Nephron (organoid): ENCODE measurements around the gene REN.
A peak's percentile ranks its signal among the peaks of the same experiment; 100 is the strongest.

Experiments used
- H3K27ac Mint-ChIP-seq, 3 experiments: 2 replicates each; pipeline ENCODE4 v1.8.0; 2020; ENCODE audit warnings: mixed read lengths in 3 of 3, mild to moderate bottlenecking in 2 of 3, moderate library complexity in 1 of 3
- H3K27me3 Mint-ChIP-seq: 2 replicates; pipeline ENCODE4 v1.8.0; 2021; ENCODE audit warnings: low read depth, mild to moderate bottlenecking, moderate library complexity, mixed read lengths
- H3K36me3 Mint-ChIP-seq: 2 replicates; pipeline ENCODE4 v1.8.0; 2020; ENCODE audit warnings: low read depth, mixed read lengths
- H3K4me1 Mint-ChIP-seq: 2 replicates; pipeline ENCODE4 v1.8.0; 2020; ENCODE audit warnings: mixed read lengths
- H3K4me3 Mint-ChIP-seq, 3 experiments: 2 replicates each; pipeline ENCODE4 v1.8.0; 2020; ENCODE audit warnings: mild to moderate bottlenecking in 3 of 3, mixed read lengths in 3 of 3, moderate library complexity in 2 of 3
- H3K9me3 Mint-ChIP-seq: 2 replicates; pipeline ENCODE4 v1.8.0; 2020; ENCODE audit warnings: mixed read lengths
- CTCF ChIP-seq, 3 experiments: fragments of 200-600 bp; sonication (generic); IDR thresholded peaks; one replicate each; pipeline ENCODE4 v1.5.0; 2021; ENCODE audit warnings: antibody characterized with exemption in 3 of 3; ENCODE audit not compliant: unreplicated experiment in 3 of 3

REN gene

GRCh38 chr1:204128464-204128963 is 37.6 kb downstream of the REN start:
- H3K27me3 Mint-ChIP-seq = no peaks in the 10 kb centered on the region
- peak overlapping the region; percentile 52 to 80 (median 65) for H3K27ac Mint-ChIP-seq
- no peak for TF ChIP-seq CTCF (IDR thresholded peaks at IDR 0.05; ENCODE audit: unreplicated experiment in 3 of 3)
- peaks cover 46% of the 10 kb centered on the region for H3K4me1 Mint-ChIP-seq
- no peaks in the 10 kb centered on the region for H3K9me3 Mint-ChIP-seq
- H3K36me3 Mint-ChIP-seq = peaks cover 20% of the 10 kb centered on the region
- peak overlapping the region in 1 of 3 experiments; percentile 11 for H3K4me3 Mint-ChIP-seq

- TF ChIP-seq CTCF (IDR thresholded peaks at IDR 0.05; ENCODE audit: unreplicated experiment in 3 of 3) = peak; percentile 91 to 96 (median 93)
- Mint-ChIP-seq H3K4me1 (peaks cover 46% of the 10 kb centered on the region), H3K4me3 (peak overlapping the region in 2 of 3 experiments; percentile 8 to 11), H3K27ac (peak overlapping the region; percentile 7 to 72 (median 49)), H3K9me3 (no peaks in the 10 kb centered on the region), H3K36me3 (peaks cover 26% of the 10 kb centered on the region), H3K27me3 (no peaks in the 10 kb centered on the region)
These were observed 38.4 kb downstream of the REN start for GRCh38 chr1:204127597-204128242.

- Mint-ChIP-seq H3K27ac (peak overlapping the region; percentile 49 to 77 (median 72)), H3K4me3 (no peak overlapping the region), H3K4me1 (peaks cover 46% of the 10 kb centered on the region), H3K27me3 (no peaks in the 10 kb centered on the region), H3K9me3 (no peaks in the 10 kb centered on the region), H3K36me3 (peaks cover 32% of the 10 kb centered on the region)
- TF ChIP-seq CTCF (IDR thresholded peaks at IDR 0.05; ENCODE audit: unreplicated experiment in 3 of 3) = no peak
These were observed 39.2 kb downstream of the REN start for GRCh38 chr1:204126956-204127355.

- peaks cover 44% of the 10 kb centered on the region for H3K4me1 Mint-ChIP-seq
- peak overlapping the region; percentile 49 to 77 (median 72) for H3K27ac Mint-ChIP-seq
- no peaks in the 10 kb centered on the region for H3K27me3 Mint-ChIP-seq
- H3K4me3 Mint-ChIP-seq = no peak overlapping the region
- no peaks in the 10 kb centered on the region for H3K9me3 Mint-ChIP-seq
- TF ChIP-seq CTCF (IDR thresholded peaks at IDR 0.05; ENCODE audit: unreplicated experiment in 3 of 3) = no peak
- peaks cover 31% of the 10 kb centered on the region for H3K36me3 Mint-ChIP-seq
These were observed 39.8 kb downstream of the REN start for GRCh38 chr1:204126386-204126785.

- no peaks in the 10 kb centered on the region for H3K27me3 Mint-ChIP-seq
- no peak overlapping the region for H3K27ac Mint-ChIP-seq
- H3K4me3 Mint-ChIP-seq = no peak overlapping the region
- peaks cover 30% of the 10 kb centered on the region for H3K36me3 Mint-ChIP-seq
- TF ChIP-seq CTCF (IDR thresholded peaks at IDR 0.05; ENCODE audit: unreplicated experiment in 3 of 3) = no peak
- H3K4me1 Mint-ChIP-seq = peaks cover 38% of the 10 kb centered on the region
- no peaks in the 10 kb centered on the region for H3K9me3 Mint-ChIP-seq
These were observed 40.3 kb downstream of the REN start for GRCh38 chr1:204125759-204126351.
